GM18861 (cell line): ENCODE results near the gene TMEM163.
A peak's percentile ranks its signal among the peaks of the same experiment; 100 is the strongest.

Source experiments
- ATAC-seq: cut with Tn5 transposase; IDR thresholded peaks from one replicate; pipeline ENCODE4 v1.9.1; 2021; ENCODE audit not compliant: unreplicated experiment

TMEM163 gene

DNA sequence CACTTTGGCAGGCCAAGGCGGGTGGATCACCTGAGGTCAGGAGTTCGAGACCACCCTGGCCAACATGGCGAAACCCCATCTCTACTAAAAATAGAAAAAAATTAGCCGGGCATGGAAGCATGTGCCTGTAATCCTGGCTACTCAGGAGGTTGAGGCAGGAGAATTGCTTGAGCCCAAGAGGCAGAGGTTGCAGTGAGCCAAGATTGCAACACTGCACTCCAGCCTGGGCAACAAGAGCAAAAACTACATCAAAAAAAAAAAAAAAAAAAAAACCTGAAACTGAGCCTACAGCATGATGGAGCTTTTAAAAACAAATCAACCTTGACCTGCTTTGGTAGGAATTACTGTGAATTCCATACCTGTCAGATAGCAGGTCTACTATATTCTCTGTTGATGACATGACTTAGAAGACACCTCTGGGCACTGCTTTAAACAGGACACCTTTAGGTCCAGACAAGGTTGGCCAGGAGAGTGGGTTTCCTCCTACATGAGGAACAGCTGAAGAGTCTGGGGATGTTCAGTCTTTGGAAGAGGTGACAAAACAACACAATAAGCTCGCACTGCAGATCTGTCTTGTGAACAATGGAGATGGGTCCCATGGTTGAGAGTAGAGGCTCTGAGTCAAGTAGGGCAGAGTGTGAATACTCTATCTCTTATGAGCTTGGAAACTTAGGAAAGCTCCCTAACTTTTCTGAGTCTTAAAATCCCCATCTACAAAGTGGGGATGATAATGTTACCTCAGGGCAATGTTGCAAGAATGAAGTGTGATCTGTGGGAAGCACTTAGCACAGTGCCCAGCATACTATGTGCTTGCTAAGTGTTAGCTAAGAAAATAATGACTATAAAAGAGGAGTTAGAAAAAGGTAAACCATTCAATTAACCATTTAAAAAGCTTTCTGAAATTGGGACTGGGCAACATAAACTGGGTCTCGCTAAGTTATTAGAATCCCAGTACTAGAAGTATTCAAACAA, 25.2 kb downstream of the TMEM163 start:
- ATAC-seq = no peak

- no peak for ATAC-seq
Measured at GRCh38 chr2:134692499-134692898, 26.3 kb downstream of the TMEM163 start.

GRCh38 chr2:134690629-134691215, 28.1 kb downstream of the TMEM163 start:
- ATAC-seq = no peak

GRCh38 chr2:134689315-134689714, 29.5 kb downstream of the TMEM163 start:
- no peak for ATAC-seq

GRCh38 chr2:134685967-134686366, 32.8 kb downstream of the TMEM163 start:
- ATAC-seq = no peak

DNA sequence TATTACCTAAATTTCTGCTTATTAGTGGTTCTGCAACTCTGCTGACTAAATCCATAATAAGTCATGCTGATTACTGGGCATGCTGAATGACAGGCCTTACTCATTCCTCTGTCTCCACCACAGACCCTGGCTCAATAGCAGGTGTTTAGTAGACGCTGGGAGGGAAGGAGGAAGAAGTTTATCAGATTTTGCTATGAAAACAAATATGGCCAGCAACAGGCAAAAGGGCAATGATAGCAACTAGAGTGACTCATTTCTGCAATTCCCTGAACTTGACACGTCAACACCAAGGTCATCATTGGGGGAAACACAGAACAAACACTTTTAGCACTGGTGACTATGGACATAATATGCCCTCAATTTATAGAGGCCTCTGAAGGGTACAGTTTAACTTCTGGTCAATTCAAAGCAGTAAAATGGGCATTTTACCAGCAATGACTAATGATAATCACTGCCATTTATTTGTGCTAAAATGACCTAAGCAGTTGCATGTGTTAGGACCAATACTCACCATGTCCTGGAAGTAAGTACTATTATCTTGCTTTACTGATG, 35.2 kb downstream of the TMEM163 start:
- peak; percentile 62 for ATAC-seq

DNA sequence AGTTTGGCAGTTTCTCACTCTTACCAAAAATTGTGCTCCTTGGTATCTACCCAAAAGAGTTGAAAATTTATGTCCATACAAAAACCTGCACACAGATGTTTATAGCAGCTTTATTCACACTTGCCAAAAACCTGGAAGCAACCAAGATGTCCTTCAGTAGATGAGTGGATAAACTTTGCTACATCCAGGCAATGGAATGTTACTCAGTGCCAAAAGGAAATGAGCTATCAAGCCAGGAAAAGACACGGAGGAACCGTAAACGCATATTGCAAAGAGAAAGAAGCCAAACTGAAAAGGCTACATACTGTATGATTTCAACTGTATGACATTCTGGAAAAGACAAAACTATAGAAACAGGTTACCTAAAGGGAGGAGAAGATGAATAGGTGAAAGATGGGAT, 36.1 kb downstream of the TMEM163 start:
- ATAC-seq = no peak

- ATAC-seq = no peak
Measured at GRCh38 chr2:134681201-134681600, 37.6 kb downstream of the TMEM163 start.

GRCh38 chr2:134679745-134680144, 39.1 kb downstream of the TMEM163 start:
- ATAC-seq = no peak

GRCh38 chr2:134679294-134679693, 39.5 kb downstream of the TMEM163 start:
- no peak for ATAC-seq

GRCh38 chr2:134677856-134678756, 40.7 kb downstream of the TMEM163 start:
- ATAC-seq = no peak

- no peak for ATAC-seq
Measured at GRCh38 chr2:134676960-134677359, 41.8 kb downstream of the TMEM163 start.

- no peak for ATAC-seq
Measured at GRCh38 chr2:134675314-134675713, 43.5 kb downstream of the TMEM163 start.

DNA sequence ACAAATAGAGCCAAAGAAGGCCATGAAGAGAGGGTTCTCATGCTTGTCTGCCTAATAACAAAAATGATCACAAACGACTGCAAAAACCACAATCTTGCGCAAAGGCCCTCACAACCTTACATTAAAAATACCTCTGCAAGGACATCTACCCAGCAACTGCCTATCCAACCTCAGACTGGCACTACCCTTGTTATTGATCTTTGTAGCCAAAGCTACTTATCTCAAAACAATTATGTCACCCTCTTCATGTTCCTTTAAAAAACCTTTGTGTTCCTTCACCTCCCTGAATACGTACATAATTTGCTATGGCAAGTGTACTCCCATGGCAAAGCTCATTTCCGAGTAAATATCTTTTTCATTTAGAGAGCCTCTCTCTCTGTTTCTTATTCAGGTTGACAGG, 44.1 kb downstream of the TMEM163 start:
- no peak for ATAC-seq

DNA sequence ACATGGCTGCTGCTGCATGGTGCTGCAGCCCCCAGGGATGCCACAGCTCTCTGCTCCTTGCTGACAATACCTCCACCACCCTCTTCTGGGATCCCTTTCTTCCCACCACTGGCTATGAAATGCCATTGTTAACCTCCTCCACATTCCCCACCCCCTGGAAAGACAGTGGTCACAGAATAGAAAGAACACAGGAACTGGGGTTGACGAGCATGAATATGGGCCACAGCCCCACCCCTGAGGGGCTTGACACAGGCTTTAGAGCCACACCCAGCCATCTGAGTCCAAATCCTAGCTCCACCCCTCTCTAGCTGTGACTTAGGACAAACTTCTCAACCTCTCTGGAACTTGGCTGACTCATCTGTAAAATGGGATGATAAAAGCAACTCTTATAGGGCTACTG, 47.3 kb downstream of the TMEM163 start:
- no peak for ATAC-seq

- ATAC-seq = no peak
Measured at GRCh38 chr2:134670955-134671354, 47.8 kb downstream of the TMEM163 start.

DNA sequence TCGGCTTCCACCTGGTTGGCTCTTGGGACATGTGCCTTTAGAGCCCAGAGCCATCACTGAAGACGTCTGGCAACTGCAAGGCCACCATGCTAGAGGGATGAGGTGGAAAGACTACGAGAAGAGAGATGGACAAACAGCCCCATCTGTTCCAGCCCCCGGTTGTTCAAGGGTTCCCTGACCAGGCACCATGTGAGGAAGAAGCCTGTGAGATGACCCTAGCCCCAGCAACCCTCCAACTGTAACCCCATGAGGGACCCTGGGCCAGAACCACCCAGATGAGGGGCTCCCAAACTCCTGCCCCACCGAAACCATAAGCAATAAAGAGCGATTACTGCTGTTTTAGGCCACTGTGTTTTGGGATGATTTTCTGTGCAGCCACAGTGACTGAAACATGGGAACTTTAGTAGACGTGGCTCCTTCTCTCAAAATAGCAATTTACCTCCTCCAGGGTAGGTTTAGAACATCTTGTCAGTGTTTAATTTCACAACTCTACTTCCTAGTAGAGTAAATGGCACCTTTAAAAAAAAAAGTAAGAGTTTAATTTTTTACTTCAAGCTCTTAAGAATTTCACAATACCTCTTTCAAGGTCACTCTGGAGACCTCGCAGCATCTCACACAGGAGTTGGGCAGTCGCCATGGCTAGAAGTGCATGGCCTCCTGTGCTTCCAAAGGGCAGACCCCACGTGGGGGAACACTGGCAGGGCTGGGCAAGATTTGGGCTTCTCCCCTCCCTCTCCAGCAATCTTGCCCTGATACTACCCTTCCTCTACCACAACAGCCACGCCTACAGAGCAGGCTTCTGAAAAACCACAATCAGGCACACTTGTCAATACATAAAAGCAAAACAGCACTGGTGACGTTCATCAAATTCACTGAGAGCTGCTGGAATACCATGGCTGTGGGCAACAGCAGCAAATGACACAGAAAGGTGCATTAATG, 48.8 kb downstream of the TMEM163 start:
- no peak for ATAC-seq

- ATAC-seq = no peak
Measured at GRCh38 chr2:134668821-134669220, 50.0 kb downstream of the TMEM163 start.

DNA sequence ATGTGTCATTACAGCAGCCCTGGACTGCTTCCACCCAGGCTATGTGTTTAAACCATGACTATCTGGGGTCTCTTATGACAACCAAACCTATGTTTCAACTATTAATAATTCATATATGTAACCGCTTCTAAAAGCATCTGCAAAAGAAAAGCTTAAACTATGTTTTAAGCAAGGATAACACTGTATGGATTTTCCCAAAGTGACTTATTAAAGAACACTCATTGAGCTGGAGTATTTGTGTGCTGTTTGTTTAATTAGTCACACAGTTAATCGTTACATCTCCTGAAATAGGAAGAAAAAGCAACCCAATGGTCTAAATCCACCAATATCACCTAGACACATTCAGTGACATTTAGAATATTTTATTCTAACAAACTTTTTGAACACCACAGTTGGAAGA, 51.3 kb downstream of the TMEM163 start:
- no peak for ATAC-seq

- ATAC-seq = no peak
Measured at GRCh38 chr2:134667081-134667480, 51.7 kb downstream of the TMEM163 start.
